Superior temporal gyrus (tissue), 1 donor: ENCODE measurements around the gene PROM2.
"Not testable (repeated sequence)": the region's sequence is repeated elsewhere in the genome, so short reads cannot be mapped to it uniquely, and the experiment has no call there.

Source experiments
- DNase-seq: peaks from one replicate; pipeline ENCODE4 v3.0.0-alpha.2; 2016; ENCODE audit errors: extremely low spot score

Gene PROM2

GRCh38 chr2:95274291-95275150 is at the start of gene PROM2:
PROM2 (plus strand) TSS chr2:95274449; CDS start chr2:95274586, 137 bp downstream.
- no peak for DNase-seq

GRCh38 chr2:95225658-95226057 is 48.6 kb upstream of the PROM2 start:
- DNase-seq, result no peak

- DNase-seq, result peak; percentile 91
These were observed 42.5 kb upstream of the PROM2 start for GRCh38 chr2:95231723-95232122.

GRCh38 chr2:95232232-95232631 is 42.0 kb upstream of the PROM2 start:
- no peak for DNase-seq

GRCh38 chr2:95234286-95234785 is 39.9 kb upstream of the PROM2 start:
- no peak for DNase-seq

- no peak for DNase-seq
These were observed 39.4 kb upstream of the PROM2 start for GRCh38 chr2:95234816-95235215.

GRCh38 chr2:95238131-95238530 is 36.1 kb upstream of the PROM2 start:
- no peak for DNase-seq

GRCh38 chr2:95240091-95240490 is 34.2 kb upstream of the PROM2 start:
- DNase-seq, result no peak

GRCh38 chr2:95240556-95240955 is 33.7 kb upstream of the PROM2 start:
- no peak for DNase-seq

GRCh38 chr2:95242084-95242483 is 32.2 kb upstream of the PROM2 start:
- not testable (repeated sequence) for DNase-seq

GRCh38 chr2:95258271-95258670 is 16.0 kb upstream of the PROM2 start:
- DNase-seq, result no peak

GRCh38 chr2:95260028-95261023 is 13.9 kb upstream of the PROM2 start:
- no peak for DNase-seq

- DNase-seq, result no peak
These were observed 12.6 kb upstream of the PROM2 start for GRCh38 chr2:95261602-95262001.

- no peak for DNase-seq
These were observed 11.2 kb upstream of the PROM2 start for GRCh38 chr2:95262896-95263542.

GRCh38 chr2:95264624-95265023 is 9.6 kb upstream of the PROM2 start:
- DNase-seq, result peak; percentile 66

GRCh38 chr2:95265182-95265581 is 9.1 kb upstream of the PROM2 start:
- no peak for DNase-seq

GRCh38 chr2:95266781-95267430 is 7.3 kb upstream of the PROM2 start:
- DNase-seq, result no peak

GRCh38 chr2:95267458-95268210 is 6.6 kb upstream of the PROM2 start:
- DNase-seq, result no peak

GRCh38 chr2:95268211-95269035 is 5.8 kb upstream of the PROM2 start:
- DNase-seq, result no peak
